ENCODE measurements around the gene CNPY3. TPM values are rescaled to one million over a fixed set of nuclear protein-coding genes. Genes with fewer than 3 reads are reported as not detected.
A peak's percentile ranks its signal among the peaks of the same experiment; 100 is the strongest.
"Not testable (repeated sequence)": the region's sequence is repeated elsewhere in the genome, so short reads cannot be mapped to it uniquely, and the experiment has no call there.

Gene CNPY3
- 10 to 100 TPM; 50.8 to 74.7 TPM for total RNA-seq

- WGBS, 2 donors, result 0% methylated on average over 23 to 60 of the region's 63 CpGs
- Histone ChIP-seq H3K36me3 (replicated peaks in 1 of 2; ENCODE audit: insufficient read depth in 1 of 2, low read depth in 2 of 2) (no peaks in the 10 kb centered on the region), H3K27me3 (no peaks in the 10 kb centered on the region), H3K9me3 (no peaks in the 10 kb centered on the region), H3K4me3 (peak within 1 kb of the TSS; percentile 51 to 77), H3K4me1 (peaks cover 50% of the 10 kb centered on the region), H3K27ac (peak within 1 kb of the TSS; percentile 81 to 97 (median 92))
- peak; percentile 94 to 97 (median 95) for DNase-seq
- ATAC-seq, result peak; percentile 92
- intact Hi-C loops (cut with DNase I), result no loop called here
- TF ChIP-seq CTCF (IDR thresholded peaks at IDR 0.05) (peak in 2 of 7 experiments; percentile 20 to 29), POLR2A (IDR thresholded peaks at IDR 0.05) (peak; percentile 85 to 93 (median 89))
Observed at GRCh38 chr6:42928986-42929820, at the start of gene CNPY3. TSS of gene CNPY3 (plus strand) at chr6:42929480. CDS start at chr6:42929571, 91 bp downstream.

GRCh38 chr6:42880240-42880817 lies 49.0 kb upstream of the CNPY3 start:
- peaks cover 32% of the 10 kb centered on the region for H3K4me1 ChIP-seq
- peak overlapping the region; percentile 85 to 94 for H3K4me3 ChIP-seq
- ATAC-seq; H3K9me3 ChIP-seq; DNase-seq; H3K27me3 ChIP-seq; intact Hi-C loops (cut with DNase I): not testable (repeated sequence)
- 8 to 11% methylated on average over 25 of the region's 25 CpGs for WGBS, 2 donors
- H3K27ac ChIP-seq, result peak overlapping the region; percentile 76 to 95 (median 84)
- H3K36me3 ChIP-seq (replicated peaks in 1 of 2; ENCODE audit: insufficient read depth in 1 of 2, low read depth in 2 of 2), result peaks cover 16 to 18% of the 10 kb centered on the region in 2 donors

GRCh38 chr6:42880871-42881270 lies 48.4 kb upstream of the CNPY3 start:
- WGBS, 2 donors, result 74 to 81% methylated on average over 12 of the region's 12 CpGs
- Histone ChIP-seq H3K27ac (peak overlapping the region in 3 of 4 donors; percentile 77 to 95 (median 91)), H3K4me3 (peak overlapping the region; percentile 85 to 94), H3K4me1 (peaks cover 32% of the 10 kb centered on the region), H3K36me3 (replicated peaks in 1 of 2; ENCODE audit: insufficient read depth in 1 of 2, low read depth in 2 of 2) (peaks cover 16 to 24% of the 10 kb centered on the region in 2 donors)
- intact Hi-C loops (cut with DNase I); ATAC-seq; H3K9me3 ChIP-seq; DNase-seq; H3K27me3 ChIP-seq: not testable (repeated sequence)

- no peak for DNase-seq
Observed at GRCh38 chr6:42885702-42886101, 43.6 kb upstream of the CNPY3 start.

GRCh38 chr6:42888201-42888600 lies 41.1 kb upstream of the CNPY3 start:
- H3K4me1 ChIP-seq; H3K27me3 ChIP-seq; H3K4me3 ChIP-seq; ATAC-seq; H3K27ac ChIP-seq; H3K9me3 ChIP-seq; DNase-seq; intact Hi-C loops (cut with DNase I): not testable (repeated sequence)
- peaks cover 16 to 28% of the 10 kb centered on the region in 2 donors for H3K36me3 ChIP-seq (replicated peaks in 1 of 2; ENCODE audit: insufficient read depth in 1 of 2, low read depth in 2 of 2)
- 75 to 83% methylated on average over 3 to 4 of the region's 4 CpGs for WGBS, 2 donors

More at GRCh38 chr6:42885702-42886101, 43.6 kb upstream of the CNPY3 start:
- Histone ChIP-seq H3K4me3 (no peak overlapping the region), H3K4me1 (peaks cover 19% of the 10 kb centered on the region), H3K9me3 (no peaks in the 10 kb centered on the region), H3K27ac (no peak overlapping the region), H3K27me3 (no peaks in the 10 kb centered on the region), H3K36me3 (replicated peaks in 1 of 2; ENCODE audit: insufficient read depth in 1 of 2, low read depth in 2 of 2) (peaks cover 16 to 29% of the 10 kb centered on the region in 2 donors)
- WGBS, 2 donors, result 54 to 66% methylated on average over 4 of the region's 4 CpGs
- ATAC-seq, result no peak
- TF ChIP-seq CTCF (IDR thresholded peaks at IDR 0.05) (no peak), POLR2A (IDR thresholded peaks at IDR 0.05) (no peak)
- intact Hi-C loops (cut with DNase I), result no loop called here

- DNase-seq (no peak), ATAC-seq (no peak)
- peaks cover 2 to 13% of the 10 kb centered on the region in 2 donors for H3K36me3 ChIP-seq (replicated peaks in 1 of 2; ENCODE audit: insufficient read depth in 1 of 2, low read depth in 2 of 2)
- peak overlapping the region in 3 of 4 donors; percentile 81 to 95 (median 95) for H3K27ac ChIP-seq
- TF ChIP-seq CTCF (IDR thresholded peaks at IDR 0.05) (no peak), POLR2A (IDR thresholded peaks at IDR 0.05) (no peak)
- intact Hi-C loops (cut with DNase I), result no loop called here
- no peaks in the 10 kb centered on the region for H3K27me3 ChIP-seq
- WGBS, 2 donors, result 34 to 41% methylated on average over 4 of the region's 4 CpGs
- no peak overlapping the region for H3K4me3 ChIP-seq
- no peaks in the 10 kb centered on the region for H3K9me3 ChIP-seq
- H3K4me1 ChIP-seq, result peaks cover 10% of the 10 kb centered on the region
Observed at GRCh38 chr6:42889815-42890214, 39.5 kb upstream of the CNPY3 start.

Measured in body of pancreas (tissue), 4 donors.